ENCODE measurements around the gene TMEM170A.

TMEM170A gene

GRCh38 chr16:75445298-75445697, 19.2 kb downstream of the TMEM170A start:
- no peak for TF ChIP-seq TAF1 (IDR thresholded peaks at IDR 0.05; ENCODE audit: borderline replicate concordance, insufficient read depth, low read length)
- TF ChIP-seq REST (IDR thresholded peaks at IDR 0.05; ENCODE audit: insufficient read depth in 1 of 2, low read depth in 2 of 2, low read length in 2 of 2), result no peak
- no peak for TF ChIP-seq POLR2AphosphoS5 (IDR thresholded peaks at IDR 0.05; ENCODE audit: low read depth, low read length)
- TF ChIP-seq SIN3A (IDR thresholded peaks at IDR 0.05; ENCODE audit: borderline replicate concordance, insufficient read depth, low read length), result no peak
- no peak for TF ChIP-seq FOXP2 (optimal IDR thresholded peaks at IDR 0.05; ENCODE audit: borderline replicate concordance, extremely low read depth, extremely low read length, insufficient read depth)

GRCh38 chr16:75443298-75443697, 21.2 kb downstream of the TMEM170A start:
- TF ChIP-seq TAF1 (IDR thresholded peaks at IDR 0.05; ENCODE audit: borderline replicate concordance, insufficient read depth, low read length), result no peak
- no peak for TF ChIP-seq FOXP2 (optimal IDR thresholded peaks at IDR 0.05; ENCODE audit: borderline replicate concordance, extremely low read depth, extremely low read length, insufficient read depth)
- no peak for TF ChIP-seq REST (IDR thresholded peaks at IDR 0.05; ENCODE audit: insufficient read depth in 1 of 2, low read depth in 2 of 2, low read length in 2 of 2)
- TF ChIP-seq POLR2AphosphoS5 (IDR thresholded peaks at IDR 0.05; ENCODE audit: low read depth, low read length), result no peak
- no peak for TF ChIP-seq SIN3A (IDR thresholded peaks at IDR 0.05; ENCODE audit: borderline replicate concordance, insufficient read depth, low read length)

- TF ChIP-seq POLR2AphosphoS5 (IDR thresholded peaks at IDR 0.05; ENCODE audit: low read depth, low read length) (no peak), TAF1 (IDR thresholded peaks at IDR 0.05; ENCODE audit: borderline replicate concordance, insufficient read depth, low read length) (0 out of 2 replicates have a peak, but pooled peaks have one; percentile 15)
Observed at GRCh38 chr16:75433732-75434413, 30.6 kb downstream of the TMEM170A start.

- TF ChIP-seq POLR2AphosphoS5 (IDR thresholded peaks at IDR 0.05; ENCODE audit: low read depth, low read length) (peak; percentile 78), SIN3A (IDR thresholded peaks at IDR 0.05; ENCODE audit: borderline replicate concordance, insufficient read depth, low read length) (no peak; the same call in 1 of the 2 replicates), TAF1 (IDR thresholded peaks at IDR 0.05; ENCODE audit: borderline replicate concordance, insufficient read depth, low read length) (0 out of 2 replicates have a peak, but pooled peaks have one; percentile 10)
Observed at GRCh38 chr16:75432828-75433731, 31.4 kb downstream of the TMEM170A start, which contains the start of gene CFDP1. CFDP1 (minus strand) TSS chr16:75433503; CDS start chr16:75433352, 151 bp downstream.

- no peak for TF ChIP-seq FOXP2 (optimal IDR thresholded peaks at IDR 0.05; ENCODE audit: borderline replicate concordance, extremely low read depth, extremely low read length, insufficient read depth)
- TF ChIP-seq POLR2AphosphoS5 (IDR thresholded peaks at IDR 0.05; ENCODE audit: low read depth, low read length), result no peak
- TF ChIP-seq REST (IDR thresholded peaks at IDR 0.05; ENCODE audit: insufficient read depth in 1 of 2, low read depth in 2 of 2, low read length in 2 of 2), result no peak
- no peak for TF ChIP-seq SIN3A (IDR thresholded peaks at IDR 0.05; ENCODE audit: borderline replicate concordance, insufficient read depth, low read length)
- no peak for TF ChIP-seq TAF1 (IDR thresholded peaks at IDR 0.05; ENCODE audit: borderline replicate concordance, insufficient read depth, low read length)
Observed at GRCh38 chr16:75429621-75430403, 34.7 kb downstream of the TMEM170A start.

All from PFSK-1 (cell line).